Lower lobe of right lung (tissue), 2 donors: Measurements from ENCODE around the gene OR4S2. TPM values are rescaled to one million over a fixed set of nuclear protein-coding genes. Genes with fewer than 3 reads are reported as not detected.

Experiments used
- ATAC-seq, 2 donors: fragments of 200-7000 bp; cut with Tn5 transposase; one replicate each; pipeline ENCODE4 v1.9.1; 2020 to 2022; ENCODE audit warnings: mild to moderate bottlenecking in 2 of 2, moderate library complexity in 2 of 2
- DNase-seq: peaks from one replicate; pipeline ENCODE4 v3.0.0-alpha.2; 2020
- H3K27ac ChIP-seq: fragments of 200-600 bp; one replicate; pipeline ENCODE4 v1.8.0; 2022
- H3K27me3 ChIP-seq: fragments of 200-600 bp; one replicate; pipeline ENCODE4 v1.8.0; 2022; ENCODE audit warnings: low read depth
- H3K36me3 ChIP-seq: fragments of 200-600 bp; one replicate; pipeline ENCODE4 v1.8.0; 2022; ENCODE audit warnings: mild to moderate bottlenecking
- H3K4me1 ChIP-seq: fragments of 200-600 bp; one replicate; pipeline ENCODE4 v1.8.0; 2022
- H3K4me3 ChIP-seq: fragments of 200-600 bp; one replicate; pipeline ENCODE4 v1.8.0; 2022; ENCODE audit warnings: mild to moderate bottlenecking
- H3K9me3 ChIP-seq: fragments of 200-600 bp; one replicate; pipeline ENCODE4 v1.8.0; 2022
- CTCF ChIP-seq: fragments of 200-600 bp; IDR thresholded peaks from one replicate; pipeline ENCODE4 v1.8.0; 2022; ENCODE audit warnings: antibody characterized with exemption, mild to moderate bottlenecking
- intact Hi-C: fragments of 100-400 bp; cut with DNase I; formaldehyde crosslinking; loops from one replicate; pipeline ENCODE4 v1.11.0; 2022
- long read RNA-seq: library from polyadenylated mRNA; unstranded; transcript quantifications from one replicate; pipeline ENCODE4 v2.0.0, GENCODE V29; 2021
- total RNA-seq: library from RNA; stranded (reverse); fragmentation: NEBNext Ultra II Directional; extraction: Animal tissue kit (Norgen Biotek cat#: 25700); gene quantifications from one replicate; pipeline ENCODE4 v1.2.1, GENCODE V29; 2021
- donor health status: DM: no; HTN: yes; CAD: no; lungs with severe emphysema.

Gene OR4S2, protein sequence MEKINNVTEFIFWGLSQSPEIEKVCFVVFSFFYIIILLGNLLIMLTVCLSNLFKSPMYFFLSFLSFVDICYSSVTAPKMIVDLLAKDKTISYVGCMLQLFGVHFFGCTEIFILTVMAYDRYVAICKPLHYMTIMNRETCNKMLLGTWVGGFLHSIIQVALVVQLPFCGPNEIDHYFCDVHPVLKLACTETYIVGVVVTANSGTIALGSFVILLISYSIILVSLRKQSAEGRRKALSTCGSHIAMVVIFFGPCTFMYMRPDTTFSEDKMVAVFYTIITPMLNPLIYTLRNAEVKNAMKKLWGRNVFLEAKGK
- total RNA-seq = not detected
- long read RNA-seq = 0 reads

DNA sequence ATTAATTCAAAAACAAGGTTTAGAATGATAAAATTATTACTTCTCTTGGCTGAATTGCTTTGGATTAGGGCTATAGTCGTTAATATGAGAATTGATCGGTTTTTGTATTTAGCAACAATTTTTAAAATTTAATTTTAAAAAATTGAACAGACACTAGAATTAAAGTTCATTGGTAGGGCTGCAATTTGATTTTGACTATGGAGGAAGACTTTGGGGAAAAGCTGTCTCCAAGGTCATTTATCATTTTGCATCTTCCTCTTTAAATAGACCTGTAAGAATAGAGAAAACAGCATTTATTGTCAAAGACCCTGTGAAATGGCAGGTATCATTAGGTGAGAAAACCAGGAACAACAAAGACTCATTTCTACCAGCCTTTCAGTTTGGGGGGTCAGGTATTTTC, at the start of gene OR4S2:
Gene OR4S2 (plus strand): TSS at position 301 of the 400 bp plus-strand sequence. CDS start 2,577 bp downstream, outside the sequence.
- TF ChIP-seq CTCF = no peak
- Histone ChIP-seq H3K27ac (no peak within 1 kb of the TSS), H3K4me3 (no peak within 1 kb of the TSS), H3K27me3 (no peaks in the 10 kb centered on the region), H3K9me3 (no peaks in the 10 kb centered on the region), H3K36me3 (no peaks in the 10 kb centered on the region), H3K4me1 (no peaks in the 10 kb centered on the region)
- intact Hi-C loops = no loop called here
- DNase-seq (no peak), ATAC-seq (no peak)

DNA sequence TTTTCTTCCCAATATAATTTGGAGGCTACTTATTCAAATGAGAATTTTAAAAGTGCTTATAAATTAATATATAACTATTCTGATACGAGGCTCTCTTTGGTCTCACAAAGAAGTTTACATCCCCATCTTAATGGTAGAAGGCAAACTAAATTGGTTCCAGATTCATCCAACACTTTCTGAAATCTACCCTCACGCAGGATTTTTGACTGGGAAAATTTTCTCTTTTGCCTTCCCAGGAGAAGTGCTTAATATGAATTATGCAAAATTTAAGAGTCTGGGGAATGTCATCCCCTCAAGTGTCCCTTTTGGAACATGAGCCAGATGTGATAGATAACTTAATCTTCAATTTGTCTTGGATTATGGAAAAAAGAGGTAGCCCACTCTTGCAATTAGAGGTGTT, 40.6 kb upstream of the OR4S2 start, which contains the start of gene OR4C11:
Gene OR4C11 (minus strand): TSS at position 101 of the 400 bp plus-strand sequence. CDS start 3,272 bp downstream, outside the sequence.
- H3K4me3 ChIP-seq = no peak within 1 kb of the TSS
- intact Hi-C loops = no loop called here
- H3K36me3 ChIP-seq = no peaks in the 10 kb centered on the region
- ATAC-seq = no peak
- no peaks in the 10 kb centered on the region for H3K27me3 ChIP-seq
- no peaks in the 10 kb centered on the region for H3K4me1 ChIP-seq
- no peaks in the 10 kb centered on the region for H3K9me3 ChIP-seq
- TF ChIP-seq CTCF = no peak
- DNase-seq = no peak
- H3K27ac ChIP-seq = no peak within 1 kb of the TSS

DNA sequence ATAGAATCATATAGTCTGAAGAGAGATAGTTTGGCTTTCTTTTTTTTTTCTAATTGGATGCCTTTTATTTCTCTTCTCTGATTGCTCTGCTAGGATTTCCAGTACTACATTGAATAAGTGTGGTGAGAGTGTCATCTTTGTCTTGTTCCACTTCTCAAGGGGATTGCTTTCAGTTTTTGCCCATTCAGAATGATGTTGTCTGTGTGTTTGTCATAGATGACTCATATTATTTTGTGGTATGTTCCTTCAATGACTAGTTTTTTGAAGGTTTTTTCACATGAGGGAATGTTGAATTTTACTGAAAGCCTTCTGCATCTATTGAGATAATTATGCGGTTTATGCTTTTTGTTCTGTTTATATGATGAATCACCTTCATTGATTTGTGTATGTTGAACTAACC, 23.6 kb upstream of the OR4S2 start:
- H3K27me3 ChIP-seq = no peaks in the 10 kb centered on the region
- DNase-seq (no peak), ATAC-seq (no peak)
- H3K9me3 ChIP-seq = peaks cover 15% of the 10 kb centered on the region
- H3K36me3 ChIP-seq = no peaks in the 10 kb centered on the region
- no peaks in the 10 kb centered on the region for H3K4me1 ChIP-seq
- no peak for TF ChIP-seq CTCF
- H3K27ac ChIP-seq = no peak overlapping the region
- intact Hi-C loops = no loop called here
- no peak overlapping the region for H3K4me3 ChIP-seq

- Histone ChIP-seq H3K9me3 (no peaks in the 10 kb centered on the region), H3K27me3 (no peaks in the 10 kb centered on the region), H3K27ac (no peak within 1 kb of the TSS), H3K4me1 (no peaks in the 10 kb centered on the region), H3K36me3 (no peaks in the 10 kb centered on the region), H3K4me3 (no peak within 1 kb of the TSS)
- ATAC-seq (no peak), DNase-seq (no peak)
- intact Hi-C loops = no loop called here
- TF ChIP-seq CTCF = no peak
These were observed 13.3 kb upstream of the OR4S2 start, which contains the start of gene OR4P4 for GRCh38 chr11:55634813-55635212. Gene OR4P4, plus strand, starts transcription at chr11:55635113.

DNA sequence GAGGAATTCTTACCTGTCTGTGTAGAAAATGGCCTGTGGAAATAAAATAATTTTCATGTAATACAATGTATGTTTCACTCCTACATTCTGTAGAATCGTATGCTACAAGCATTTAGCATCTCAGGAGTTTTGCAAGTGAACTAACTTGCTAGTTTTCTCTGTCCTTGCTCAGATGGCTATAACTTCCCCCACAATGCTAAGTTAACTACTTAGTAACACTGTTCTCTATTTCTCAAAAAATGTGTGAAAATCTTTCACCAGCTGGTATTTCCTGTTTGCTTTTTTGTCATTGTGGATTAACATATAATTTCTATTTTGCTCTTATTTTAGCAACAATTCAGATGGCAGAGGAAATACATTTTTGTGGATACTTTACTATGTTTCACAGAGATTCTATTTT, 4.4 kb downstream of the OR4S2 start:
- Histone ChIP-seq H3K36me3 (no peaks in the 10 kb centered on the region), H3K27ac (no peak overlapping the region), H3K9me3 (no peaks in the 10 kb centered on the region), H3K27me3 (no peaks in the 10 kb centered on the region), H3K4me1 (no peaks in the 10 kb centered on the region), H3K4me3 (no peak overlapping the region)
- intact Hi-C loops = no loop called here
- no peak for DNase-seq
- no peak for TF ChIP-seq CTCF
- no peak for ATAC-seq
